IMR-90 (cell line): ENCODE results near the gene PRTG. TPM values are rescaled to one million over a fixed set of nuclear protein-coding genes. Genes with fewer than 3 reads are reported as not detected.

Experiments used
- ATAC-seq: fragments of 200-7000 bp; cut with Tn5 transposase; 2 replicates; pipeline ENCODE4 v1.9.1; 2020; ENCODE audit warnings: low read depth, mild to moderate bottlenecking, moderate library complexity
- BruUV-seq: library from RNA; stranded (reverse); fragments of 400-500 nt; replicated peaks from 2 replicates; lab custom pipeline; 2021; lab: Mats Ljungman, UMichigan
- CTCF ChIA-PET: fragments of 300-600 bp; formaldehyde crosslinking; extraction: SDS; loops from one replicate; lab custom pipeline; 2021; ENCODE audit warnings: antibody characterized with exemption; lab: Yijun Ruan, JAX
- POLR2A ChIA-PET: fragments of 300-600 bp; sonication (Branson Sonifier 250); formaldehyde crosslinking; loops from one replicate; lab custom pipeline; 2022; ENCODE audit warnings: antibody characterized with exemption; ENCODE audit not compliant: unreplicated experiment; lab: Charles Lee
- DNase-seq: peaks from one replicate; pipeline ENCODE4 v3.0.0; 2013
- H2AFZ ChIP-seq: replicated peaks from 2 replicates; pipeline ENCODE3; 2013; ENCODE audit warnings: low read length, mild to moderate bottlenecking; ENCODE audit not compliant: poor library complexity
- H2AK5ac ChIP-seq: 2 replicates; pipeline ENCODE4 v1.6.1; 2013; ENCODE audit warnings: low read depth, low read length, inconsistent platforms
- H2AK9ac ChIP-seq: replicated peaks from 2 replicates; pipeline ENCODE3; 2013; ENCODE audit warnings: mild to moderate bottlenecking, low read depth, low read length, moderate library complexity; ENCODE audit not compliant: poor library complexity
- H2BK120ac ChIP-seq: 2 replicates; pipeline ENCODE4 v1.6.1; 2013; ENCODE audit warnings: low read depth, low read length, inconsistent platforms
- H2BK15ac ChIP-seq: 3 replicates; pipeline ENCODE4 v1.6.1; 2013; ENCODE audit warnings: low read depth, low read length, inconsistent platforms
- H2BK20ac ChIP-seq: 2 replicates; pipeline ENCODE4 v1.6.1; 2013; ENCODE audit warnings: low read depth, mild to moderate bottlenecking, inconsistent platforms, low read length, moderate library complexity
- H2BK5ac ChIP-seq: 2 replicates; pipeline ENCODE4 v1.6.1; 2013; ENCODE audit warnings: mild to moderate bottlenecking, low read depth, low read length, inconsistent platforms; ENCODE audit not compliant: poor library complexity, severe bottlenecking
- H3K14ac ChIP-seq: replicated peaks from 2 replicates; pipeline ENCODE4 v1.6.1; 2013; ENCODE audit warnings: low read depth, low read length, inconsistent platforms
- H3K18ac ChIP-seq: 2 replicates; pipeline ENCODE4 v1.6.1; 2013; ENCODE audit warnings: low read depth, low read length, control low read depth
- H3K23ac ChIP-seq: 2 replicates; pipeline ENCODE4 v1.6.1; 2013; ENCODE audit warnings: low read depth, low read length, inconsistent platforms
- H3K27ac ChIP-seq: 2 replicates; pipeline ENCODE4 v1.5.1; 2013; ENCODE audit warnings: mild to moderate bottlenecking, control low read depth, low read length; ENCODE audit not compliant: insufficient read depth
- H3K27me3 ChIP-seq: 2 replicates; pipeline ENCODE4 v1.6.1; 2013; ENCODE audit warnings: low read length; ENCODE audit not compliant: control insufficient read depth, insufficient read depth
- H3K36me3 ChIP-seq: 2 replicates; pipeline ENCODE4 v1.6.1; 2013; ENCODE audit warnings: low read length, mixed read lengths; ENCODE audit not compliant: control insufficient read depth, insufficient read depth
- H3K4ac ChIP-seq: 2 replicates; pipeline ENCODE4 v1.6.1; 2013; ENCODE audit warnings: low read depth, low read length, inconsistent platforms
- H3K4me1 ChIP-seq: 2 replicates; pipeline ENCODE4 v1.6.1; 2013; ENCODE audit warnings: low read length, mixed read lengths; ENCODE audit not compliant: control insufficient read depth, insufficient read depth
- H3K4me2 ChIP-seq: 2 replicates; pipeline ENCODE4 v1.6.1; 2013; ENCODE audit warnings: low read depth, mild to moderate bottlenecking, control low read depth, low read length, moderate library complexity
- H3K4me3 ChIP-seq: 2 replicates; pipeline ENCODE4 v1.5.1; 2013; ENCODE audit warnings: low read depth, mild to moderate bottlenecking, control low read depth, low read length, moderate library complexity; ENCODE audit not compliant: insufficient read depth
- H3K56ac ChIP-seq: 2 replicates; pipeline ENCODE4 v1.6.1; 2013; ENCODE audit warnings: low read length, inconsistent platforms; ENCODE audit not compliant: insufficient read depth; ENCODE audit errors: extremely low read depth
- H3K79me1 ChIP-seq, 2 experiments: 2 replicates each; pipeline ENCODE4 v1.6.1; 2013; ENCODE audit warnings: low read length in 2 of 2, inconsistent platforms in 1 of 2, low read depth in 1 of 2
- H3K9ac ChIP-seq: 2 replicates; pipeline ENCODE4 v1.6.1; 2013; ENCODE audit warnings: low read depth, low read length, control low read depth
- H3K9me1 ChIP-seq: 2 replicates; pipeline ENCODE4 v1.6.1; 2013; ENCODE audit warnings: low read length, inconsistent platforms; ENCODE audit not compliant: insufficient read depth
- H3K9me3 ChIP-seq: 2 replicates; pipeline ENCODE4 v1.6.1; 2013; ENCODE audit warnings: low read length; ENCODE audit not compliant: control insufficient read depth, insufficient read depth
- H4K20me1 ChIP-seq: 2 replicates; pipeline ENCODE4 v1.6.1; 2013; ENCODE audit warnings: low read length, inconsistent platforms; ENCODE audit not compliant: insufficient read depth
- H4K5ac ChIP-seq: 2 replicates; pipeline ENCODE4 v1.6.1; 2013; ENCODE audit warnings: mild to moderate bottlenecking, low read depth, low read length, control low read depth
- H4K8ac ChIP-seq, 2 experiments: 2 replicates each; pipeline ENCODE4 v1.6.1; 2013; ENCODE audit warnings: low read depth in 2 of 2, low read length in 2 of 2, control low read depth in 1 of 2, inconsistent platforms in 1 of 2
- H4K91ac ChIP-seq: 2 replicates; pipeline ENCODE4 v1.6.1; 2013; ENCODE audit warnings: low read depth, low read length, inconsistent platforms; ENCODE audit not compliant: insufficient read depth
- CHD1 ChIP-seq: IDR thresholded peaks from 2 replicates; pipeline ENCODE4 v1.6.1; 2012; ENCODE audit warnings: low read depth, low read length, improper control_type of control experiment
- CTCF ChIP-seq: conservative IDR thresholded peaks from 2 replicates; pipeline ENCODE4 v1.5.1; 2012; ENCODE audit warnings: mild to moderate bottlenecking, low read depth, low read length, improper control_type of control experiment
- MAZ ChIP-seq: IDR thresholded peaks from 2 replicates; pipeline ENCODE4 v1.6.1; 2012; ENCODE audit warnings: low read depth, mild to moderate bottlenecking, low read length, improper control_type of control experiment, moderate library complexity, borderline replicate concordance
- RCOR1 ChIP-seq: IDR thresholded peaks from 2 replicates; pipeline ENCODE4 v1.6.1; 2012; ENCODE audit warnings: mild to moderate bottlenecking, low read length, improper control_type of control experiment; ENCODE audit not compliant: insufficient replicate concordance
- WGBS, 2 experiments: methylation state at CpG; one replicate each; pipeline versions ENCODE4 v1.1.5 to v1.1.7; 2013; ENCODE audit warnings: missing lambda C conversion rate in 2 of 2; ENCODE audit not compliant: insufficient read length in 1 of 2; ENCODE audit errors: extremely low coverage in 2 of 2; 5-methylcytosine and 5-hydroxymethylcytosine counted together
- dilution Hi-C: fragments of 300-500 bp; cut with HindIII; formaldehyde crosslinking; loops from one replicate; pipeline ENCODE4 v1.14.3; 2018; ENCODE audit warnings: low sequenced_read_pairs; ENCODE audit not compliant: unreplicated experiment
- in situ Hi-C: fragments of 300-500 bp; cut with MboI; formaldehyde crosslinking; loops from 3 replicates; pipeline ENCODE4 v1.14.3; 2019; ENCODE audit warnings: low sequenced_read_pairs, inconsistent platforms, mixed read lengths
- intact Hi-C: fragments of 100-400 bp; cut with micrococcal nuclease; formaldehyde crosslinking; loops from 2 replicates; pipeline ENCODE4 v1.10.0; 2022
- polyA plus RNA-seq, 3 experiments: library from polyadenylated mRNA; depleted of rRNA; stranded (reverse); fragments of >200 nt; gene quantifications; 2 replicates each; pipeline ENCODE4 v1.2.3, GENCODE V29; 2012; ENCODE audit warnings: low replicate concordance in 1 of 3
- total RNA-seq: library from RNA; depleted of rRNA; stranded (reverse); fragments of >200 nt; gene quantifications from 2 replicates; pipeline ENCODE4 v1.2.3, GENCODE V29; 2012

The PRTG gene
- total and polyA plus RNA-seq, 2 of the 4 experiments (the other 2 are of a cell fraction) = 0.99 to 1.4 TPM

- Histone ChIP-seq H3K14ac (no peak overlapping the region), H4K91ac (no peak overlapping the region), H3K4me2 (no peak overlapping the region), H3K36me3 (no peaks in the 10 kb centered on the region), H3K56ac (no peak overlapping the region), H2BK15ac (no peak overlapping the region), H3K18ac (no peak overlapping the region), H3K9ac (no peak overlapping the region), H4K20me1 (no peaks in the 10 kb centered on the region), H3K9me1 (0 out of 2 replicates have a peak, but pooled peaks cover 8% of the 10 kb centered on the region), H4K8ac (no peak overlapping the region), H2AK9ac (no peak overlapping the region), H3K27ac (no peak overlapping the region), H3K23ac (no peak overlapping the region), H3K27me3 (peaks cover 2% of the 10 kb centered on the region), H3K9me3 (no peaks in the 10 kb centered on the region), H2BK5ac (no peak overlapping the region), H3K4me1 (peaks cover 8% of the 10 kb centered on the region), H2AFZ (no peak overlapping the region), H3K4ac (no peak overlapping the region), H2BK120ac (no peak overlapping the region), H2BK20ac (no peak overlapping the region), H3K79me1 (no peaks in the 10 kb centered on the region), H2AK5ac (no peak overlapping the region), H3K4me3 (no peak overlapping the region), H4K5ac (no peak overlapping the region)
- ATAC-seq = no peak
- CTCF ChIA-PET = interaction anchor here (0.6 kb wide), 1 partner anchor 14 kb away, joined by 3 read pairs; no protein-coding TSS in a partner anchor
- POLR2A ChIA-PET = no interaction called here
- 80 to 100% methylated on average over 1 to 2 of the region's 8 CpGs for WGBS, 2 experiments
- DNase-seq = no peak
- TF ChIP-seq CHD1 = no peak
- no peak for TF ChIP-seq MAZ
- no peak for TF ChIP-seq RCOR1
- peak; percentile 35; the same call in 1 of the 2 replicates for TF ChIP-seq CTCF
- intact Hi-C loops = no loop called here
- no TSS peak for BruUV-seq
- dilution Hi-C loops = no loop called here
- in situ Hi-C loops = loop anchor here (25.0 kb wide), 1 partner anchor 127 kb away; no protein-coding TSS in a partner anchor
Observed at GRCh38 chr15:55789066-55789660, 46.2 kb upstream of the PRTG start.
